Adrenal gland (tissue), 19 donors: ENCODE results near the gene USE1. TPM values are rescaled to one million over a fixed set of nuclear protein-coding genes. Genes with fewer than 3 reads are reported as not detected.
A peak's percentile ranks its signal among the peaks of the same experiment; 100 is the strongest.

Source experiments
- DNase-seq, 7 donors: peaks; one replicate each; pipeline ENCODE4 v3.0.0-alpha.2; 2019 to 2020
- H3K27ac ChIP-seq, 5 donors: fragments of 200-600 bp; sonication (generic) in 4 of 5; 1 replicate in 3 of 5; 2 replicates in 2 of 5; pipeline versions ENCODE4 v1.5.1 to v1.8.0; 2016 to 2020; ENCODE audit warnings: mild to moderate bottlenecking in 1 of 5
- H3K27me3 ChIP-seq: fragments of 200-600 bp; 2 replicates; pipeline ENCODE4 v1.8.0; 2021
- H3K36me3 ChIP-seq, 2 donors: fragments of 200-600 bp; replicated peaks in 1 of 2; 1 replicate in 1 of 2; 2 replicates in 1 of 2; pipeline versions ENCODE4 v1.5.1 to v1.8.0; 2018 to 2022
- H3K4me1 ChIP-seq, 2 donors: fragments of 200-600 bp; replicated peaks in 1 of 2; 1 replicate in 1 of 2; 2 replicates in 1 of 2; pipeline versions ENCODE4 v1.5.1 to v1.8.0; 2018 to 2021
- H3K4me3 ChIP-seq, 4 donors: fragments of 200-600 bp; sonication (generic) in 3 of 4; one replicate each; pipeline ENCODE4 v1.5.1; 2016 to 2018
- H3K9me3 ChIP-seq, 3 donors: fragments of 200-600 bp; sonication (generic) in 1 of 3; replicated peaks in 1 of 3; 1 replicate in 2 of 3; 2 replicates in 1 of 3; pipeline versions ENCODE4 v1.5.1 to v1.8.0; 2016 to 2021
- POLR2A ChIP-seq, 2 donors: fragments of 450-650 bp; IDR thresholded peaks; one replicate each; pipeline ENCODE4 v1.6.1; 2017; ENCODE audit warnings: antibody characterized with exemption in 2 of 2, mild to moderate bottlenecking in 2 of 2, moderate library complexity in 1 of 2
- WGBS, 4 donors: extraction: QIAGEN DNeasy Blood & Tissue Kit in 2 of 4; methylation state at CpG; one replicate each; pipeline versions ENCODE4 v1.1.5 to v1.1.7; 2013 to 2017; 5-methylcytosine and 5-hydroxymethylcytosine counted together
- intact Hi-C, 2 donors: fragments of 100-400 bp; cut with DNase I; formaldehyde crosslinking; loops; one replicate each; pipeline versions ENCODE4 v1.14.1 to v1.15.0; 2022 to 2023
- long read RNA-seq, 10 donors: library from polyadenylated mRNA in 3 of 10; unstranded in 2 of 10; stranded (forward) in 1 of 10; transcript quantifications; one replicate each; pipeline ENCODE4 v2.0.0 and lab custom pipeline, GENCODE V29; 2021 to 2026
- polyA plus RNA-seq, 3 donors: library from polyadenylated mRNA; stranded (reverse); fragments of 200-250 nt in 2 of 3; fragments of 350-450 nt in 1 of 3; fragmentation: Illumina TruSeq in 1 of 3; extraction: RNeasy Lipid Tissue Mini Kit (QIAGEN cat#74804) in 1 of 3; gene quantifications; one replicate each; pipeline ENCODE4 v1.2.3, GENCODE V29; 2013 to 2014
- total RNA-seq, 9 donors: library from RNA; depleted of rRNA in 4 of 9; stranded (reverse); fragments of >200 nt in 4 of 9; fragments of 120-200 nt in 1 of 9; fragmentation: NEBNext Ultra II Directional in 1 of 9; extraction: Animal tissue kit (Norgen Biotek cat#: 25700) in 1 of 9; gene quantifications; one replicate each; pipeline versions ENCODE4 v1.1.0 to v1.2.4, GENCODE V29; 2013 to 2023
- TF ChIP-seq, protein P1 (sequence below), 6 experiments: fragments of 450-650 bp in 4 of 6; fragments of 200-600 bp in 2 of 6; sonication (generic) in 1 of 6; IDR thresholded peaks; 1 replicate in 5 of 6; 2 replicates in 1 of 6; pipeline versions ENCODE4 v1.5.1 to v1.8.0; 2016 to 2021; ENCODE audit warnings: antibody characterized with exemption in 6 of 6, mild to moderate bottlenecking in 2 of 6, moderate library complexity in 1 of 6
- donor health status: healthy with polysubstance abuse.
- donor health status: Bipolar disorder and iron deficiency.
- donor health status: DM: yes; HTN: yes; CAD: no.
- donor health status: DM: no; HTN: no; CAD: no.
- donor health status: DM: no; HTN: no; CAD: no.
- donor health status: DM: yes; HTN: yes; CAD: no.

USE1 gene, protein sequence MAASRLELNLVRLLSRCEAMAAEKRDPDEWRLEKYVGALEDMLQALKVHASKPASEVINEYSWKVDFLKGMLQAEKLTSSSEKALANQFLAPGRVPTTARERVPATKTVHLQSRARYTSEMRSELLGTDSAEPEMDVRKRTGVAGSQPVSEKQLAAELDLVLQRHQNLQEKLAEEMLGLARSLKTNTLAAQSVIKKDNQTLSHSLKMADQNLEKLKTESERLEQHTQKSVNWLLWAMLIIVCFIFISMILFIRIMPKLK
- total RNA-seq (10 to 100 TPM; 26.5 to 55.6 (median 42.3) TPM), polyA plus RNA-seq (10 to 100 TPM; 23.7 to 87.8 (median 75.3) TPM)
- long read RNA-seq, donor 1, partial matches to known transcripts: 0 of 10 reads
- long read RNA-seq, donor 1, other reads (novel, unspliced or antisense): 9 of 10 reads
- long read RNA-seq, donor 2, partial matches to known transcripts: 0 of 8 reads
- long read RNA-seq, donor 2, other reads (novel, unspliced or antisense): 8 of 8 reads
- long read RNA-seq, donor 3, partial matches to known transcripts: 6 of 18 reads
- long read RNA-seq, donor 3, other reads (novel, unspliced or antisense): 12 of 18 reads
- long read RNA-seq, donor 4, partial matches to known transcripts: 2 of 5 reads
- long read RNA-seq, donor 4, other reads (novel, unspliced or antisense): 0 of 5 reads
- long read RNA-seq, donor 5, partial matches to known transcripts: 1 of 4 reads
- long read RNA-seq, donor 5, other reads (novel, unspliced or antisense): 2 of 4 reads
- long read RNA-seq, donor 6, partial matches to known transcripts: 0 of 2 reads
- long read RNA-seq, donor 6, other reads (novel, unspliced or antisense): 0 of 2 reads
- long read RNA-seq, donor 7: 0 reads
- long read RNA-seq, donor 8, partial matches to known transcripts: 0 of 14 reads
- long read RNA-seq, donor 8, other reads (novel, unspliced or antisense): 14 of 14 reads
- long read RNA-seq, donor 9, partial matches to known transcripts: 0 of 5 reads
- long read RNA-seq, donor 9, other reads (novel, unspliced or antisense): 5 of 5 reads
- long read RNA-seq, donor 10, partial matches to known transcripts: 0 of 8 reads
- long read RNA-seq, donor 10, other reads (novel, unspliced or antisense): 8 of 8 reads

DNA sequence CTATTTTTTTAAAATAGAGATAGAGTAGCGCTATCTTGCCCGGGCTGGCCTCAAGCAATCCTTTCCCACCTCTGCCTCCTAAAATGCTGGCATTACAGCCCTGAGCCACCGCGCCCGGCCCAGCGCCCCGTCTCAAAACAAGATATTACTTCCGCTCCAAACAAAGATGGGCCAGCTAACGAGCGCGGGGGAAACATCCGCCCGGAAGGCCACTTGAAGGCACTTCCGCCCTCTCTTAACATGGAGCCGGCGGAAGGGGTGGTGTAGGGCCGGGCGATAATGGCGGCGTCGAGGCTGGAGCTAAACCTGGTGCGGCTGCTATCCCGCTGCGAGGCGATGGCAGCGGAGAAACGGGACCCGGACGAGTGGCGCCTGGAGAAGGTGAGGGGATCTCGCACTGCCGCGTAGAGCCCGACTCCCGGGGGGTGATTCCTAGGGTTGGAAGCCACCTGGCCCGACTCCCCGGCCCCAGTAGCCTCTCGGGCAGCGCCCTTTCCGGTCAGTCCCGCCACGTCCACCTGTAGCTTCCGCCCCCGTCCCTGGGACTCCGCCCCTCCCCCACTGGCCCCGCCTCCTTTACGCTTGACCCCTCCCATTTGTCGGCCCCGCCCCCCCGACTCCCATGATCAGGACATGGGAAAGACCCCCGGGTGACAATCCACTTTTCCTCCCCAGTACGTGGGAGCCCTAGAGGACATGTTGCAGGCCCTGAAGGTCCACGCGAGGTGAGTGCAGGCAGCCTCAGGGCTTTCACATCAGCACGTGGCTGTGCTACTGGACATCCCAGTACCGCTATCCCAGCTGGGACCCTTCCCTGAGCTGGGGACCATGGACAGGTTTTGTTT, at the start of gene USE1:
Gene USE1, plus strand, starts transcription at position 231 of the 845 bp plus-strand sequence. Its CDS starts 49 bp downstream, at position 280.
- no peaks in the 10 kb centered on the region for H3K9me3 ChIP-seq
- H3K27ac ChIP-seq: peak within 1 kb of the TSS; percentile 46 to 97 (median 79)
- intact Hi-C loops: no loop called here
- H3K27me3 ChIP-seq: no peaks in the 10 kb centered on the region
- TF ChIP-seq, protein P1, sequence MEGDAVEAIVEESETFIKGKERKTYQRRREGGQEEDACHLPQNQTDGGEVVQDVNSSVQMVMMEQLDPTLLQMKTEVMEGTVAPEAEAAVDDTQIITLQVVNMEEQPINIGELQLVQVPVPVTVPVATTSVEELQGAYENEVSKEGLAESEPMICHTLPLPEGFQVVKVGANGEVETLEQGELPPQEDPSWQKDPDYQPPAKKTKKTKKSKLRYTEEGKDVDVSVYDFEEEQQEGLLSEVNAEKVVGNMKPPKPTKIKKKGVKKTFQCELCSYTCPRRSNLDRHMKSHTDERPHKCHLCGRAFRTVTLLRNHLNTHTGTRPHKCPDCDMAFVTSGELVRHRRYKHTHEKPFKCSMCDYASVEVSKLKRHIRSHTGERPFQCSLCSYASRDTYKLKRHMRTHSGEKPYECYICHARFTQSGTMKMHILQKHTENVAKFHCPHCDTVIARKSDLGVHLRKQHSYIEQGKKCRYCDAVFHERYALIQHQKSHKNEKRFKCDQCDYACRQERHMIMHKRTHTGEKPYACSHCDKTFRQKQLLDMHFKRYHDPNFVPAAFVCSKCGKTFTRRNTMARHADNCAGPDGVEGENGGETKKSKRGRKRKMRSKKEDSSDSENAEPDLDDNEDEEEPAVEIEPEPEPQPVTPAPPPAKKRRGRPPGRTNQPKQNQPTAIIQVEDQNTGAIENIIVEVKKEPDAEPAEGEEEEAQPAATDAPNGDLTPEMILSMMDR (IDR thresholded peaks at IDR 0.05): peak in 1 of 6 experiments; percentile 14
- peak in 1 of 2 donors; percentile 69 for TF ChIP-seq POLR2A (IDR thresholded peaks at IDR 0.05)
- H3K4me3 ChIP-seq: peak within 1 kb of the TSS; percentile 39 to 77 (median 44)
- 2 to 3% (median 2%) methylated on average over 32 to 56 of the region's 56 CpGs for WGBS, 4 donors
- peak; percentile 90 to 95 (median 93) for DNase-seq
- H3K36me3 ChIP-seq: peaks cover 0 to 44% of the 10 kb centered on the region in 2 donors
- H3K4me1 ChIP-seq: peaks cover 12 to 15% of the 10 kb centered on the region in 2 donors

DNA sequence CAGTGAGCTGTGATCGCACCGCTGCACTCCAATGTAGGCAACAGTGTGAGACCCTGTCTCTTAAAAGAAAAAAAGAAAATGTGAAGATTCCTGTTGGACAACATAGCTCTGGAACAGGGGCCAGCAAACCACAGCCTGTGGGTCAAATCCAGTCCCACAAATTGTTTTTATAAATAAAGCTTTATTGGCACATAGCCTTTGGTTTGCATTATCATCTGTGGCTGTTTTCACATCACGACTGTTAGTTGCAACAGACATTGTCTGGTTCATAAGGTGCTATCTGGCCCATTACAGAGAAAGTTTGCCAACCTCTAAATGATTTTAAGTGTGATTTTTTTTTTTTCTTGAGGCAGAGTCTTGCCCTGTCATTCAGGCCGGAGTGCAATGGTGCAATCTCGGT, 49.4 kb upstream of the USE1 start:
- Histone ChIP-seq H3K4me1 (no peaks in the 10 kb centered on the region), H3K27me3 (no peaks in the 10 kb centered on the region), H3K27ac (no peak overlapping the region), H3K4me3 (no peak overlapping the region), H3K9me3 (no peaks in the 10 kb centered on the region), H3K36me3 (peaks cover 0 to 79% of the 10 kb centered on the region in 2 donors)
- TF ChIP-seq POLR2A (IDR thresholded peaks at IDR 0.05): no peak
- TF ChIP-seq, protein P1 (IDR thresholded peaks at IDR 0.05): no peak
- WGBS, 4 donors: 96 to 97% (median 97%) methylated on average over 5 of the region's 5 CpGs
- no peak for DNase-seq
- intact Hi-C loops: no loop called here

- no peaks in the 10 kb centered on the region for H3K27me3 ChIP-seq
- H3K4me1 ChIP-seq: no peaks in the 10 kb centered on the region
- peaks cover 0 to 74% of the 10 kb centered on the region in 2 donors for H3K36me3 ChIP-seq
- TF ChIP-seq, protein P1 (IDR thresholded peaks at IDR 0.05): no peak
- TF ChIP-seq POLR2A (IDR thresholded peaks at IDR 0.05): no peak
- H3K4me3 ChIP-seq: no peak overlapping the region
- H3K9me3 ChIP-seq: no peaks in the 10 kb centered on the region
- intact Hi-C loops: no loop called here
- 77 to 84% (median 81%) methylated on average over 11 to 13 of the region's 13 CpGs for WGBS, 4 donors
- H3K27ac ChIP-seq: no peak overlapping the region
- peak in 2 of 7 donors; percentile 32 to 43 for DNase-seq
Observed at GRCh38 chr19:17170538-17171297, 44.4 kb upstream of the USE1 start.
